Endothelial cell of umbilical vein (primary cell): ENCODE results near the gene UGGT2.

Source experiments
- EZH2 ChIP-seq: IDR thresholded peaks from 2 replicates; pipeline ENCODE4 v1.6.1; 2012; ENCODE audit warnings: borderline replicate concordance, low read depth, mild to moderate bottlenecking, moderate library complexity, low read length, inconsistent platforms; ENCODE audit not compliant: severe bottlenecking
- FOS ChIP-seq: IDR thresholded peaks from 2 replicates; pipeline ENCODE4 v1.6.1; 2011; ENCODE audit warnings: mild to moderate bottlenecking, low read length, moderate library complexity, borderline replicate concordance; ENCODE audit not compliant: insufficient read depth
- GATA2 ChIP-seq: IDR thresholded peaks from 2 replicates; pipeline ENCODE4 v1.7.0; 2011; ENCODE audit warnings: low read depth, mild to moderate bottlenecking, moderate library complexity, mixed read lengths, low read length; ENCODE audit not compliant: insufficient read length, insufficient read depth
- JUN ChIP-seq: IDR thresholded peaks from 2 replicates; pipeline ENCODE4 v1.6.1; 2011; ENCODE audit warnings: borderline replicate concordance, low read depth; ENCODE audit not compliant: insufficient read length, insufficient read depth
- MYC ChIP-seq: IDR thresholded peaks from one replicate; pipeline ENCODE4 v1.6.1; 2011; ENCODE audit warnings: mild to moderate bottlenecking, low read depth, low read length
- POLR2A ChIP-seq: IDR thresholded peaks from 2 replicates; pipeline ENCODE4 v1.6.1; 2012; ENCODE audit warnings: low read depth, mild to moderate bottlenecking, control low read depth, low read length
- POLR2AphosphoS5 ChIP-seq: IDR thresholded peaks from 2 replicates; pipeline ENCODE4 v1.6.1; 2012; ENCODE audit warnings: low read depth, mild to moderate bottlenecking, control low read depth, low read length, moderate library complexity; ENCODE audit not compliant: insufficient read depth
- TF ChIP-seq, protein P1 (sequence below), 2 donors: IDR thresholded peaks; 1 replicate in 1 of 2; 2 replicates in 1 of 2; pipeline ENCODE4 v1.5.1; 2011; ENCODE audit warnings: low read length in 2 of 2, mild to moderate bottlenecking in 2 of 2, moderate library complexity in 2 of 2, control low read depth in 1 of 2, inconsistent platforms in 1 of 2, low read depth in 1 of 2; ENCODE audit not compliant: insufficient read depth in 1 of 2; ENCODE audit errors: extremely low read depth in 1 of 2
- TF ChIP-seq, protein P2 (sequence below): IDR thresholded peaks from 2 replicates; pipeline ENCODE4 v1.6.1; 2011; ENCODE audit not compliant: insufficient read depth, insufficient read length

DNA sequence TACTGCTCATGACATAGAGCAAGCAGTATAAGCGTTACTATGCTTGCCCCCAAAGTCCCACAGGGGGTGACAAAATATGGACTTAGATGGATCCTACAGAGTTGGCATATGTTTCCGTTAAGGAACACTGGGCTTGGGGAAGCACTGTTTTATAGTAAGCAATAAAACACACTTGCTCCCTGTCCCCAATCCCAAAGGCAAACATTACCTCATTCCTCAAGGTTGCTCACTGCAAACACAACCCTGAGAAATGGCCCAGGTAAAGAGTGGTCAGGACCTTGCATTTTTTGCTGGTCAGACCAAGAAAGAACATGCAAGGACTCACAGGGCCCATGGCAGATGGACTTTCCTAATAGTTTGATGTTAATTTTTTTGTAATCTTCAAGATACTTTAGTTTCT is 32.3 kb downstream of the UGGT2 start:
- TF ChIP-seq, protein P1, sequence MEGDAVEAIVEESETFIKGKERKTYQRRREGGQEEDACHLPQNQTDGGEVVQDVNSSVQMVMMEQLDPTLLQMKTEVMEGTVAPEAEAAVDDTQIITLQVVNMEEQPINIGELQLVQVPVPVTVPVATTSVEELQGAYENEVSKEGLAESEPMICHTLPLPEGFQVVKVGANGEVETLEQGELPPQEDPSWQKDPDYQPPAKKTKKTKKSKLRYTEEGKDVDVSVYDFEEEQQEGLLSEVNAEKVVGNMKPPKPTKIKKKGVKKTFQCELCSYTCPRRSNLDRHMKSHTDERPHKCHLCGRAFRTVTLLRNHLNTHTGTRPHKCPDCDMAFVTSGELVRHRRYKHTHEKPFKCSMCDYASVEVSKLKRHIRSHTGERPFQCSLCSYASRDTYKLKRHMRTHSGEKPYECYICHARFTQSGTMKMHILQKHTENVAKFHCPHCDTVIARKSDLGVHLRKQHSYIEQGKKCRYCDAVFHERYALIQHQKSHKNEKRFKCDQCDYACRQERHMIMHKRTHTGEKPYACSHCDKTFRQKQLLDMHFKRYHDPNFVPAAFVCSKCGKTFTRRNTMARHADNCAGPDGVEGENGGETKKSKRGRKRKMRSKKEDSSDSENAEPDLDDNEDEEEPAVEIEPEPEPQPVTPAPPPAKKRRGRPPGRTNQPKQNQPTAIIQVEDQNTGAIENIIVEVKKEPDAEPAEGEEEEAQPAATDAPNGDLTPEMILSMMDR (IDR thresholded peaks at IDR 0.05; ENCODE audit: extremely low read depth in 1 of 2, insufficient read depth in 1 of 2, low read depth in 1 of 2, low read length in 2 of 2) = no peak
- no peak for TF ChIP-seq POLR2A
- TF ChIP-seq EZH2 = no peak
- TF ChIP-seq, protein P2, sequence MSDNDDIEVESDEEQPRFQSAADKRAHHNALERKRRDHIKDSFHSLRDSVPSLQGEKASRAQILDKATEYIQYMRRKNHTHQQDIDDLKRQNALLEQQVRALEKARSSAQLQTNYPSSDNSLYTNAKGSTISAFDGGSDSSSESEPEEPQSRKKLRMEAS = no peak
- no peak for TF ChIP-seq POLR2AphosphoS5
- TF ChIP-seq JUN = no peak
- no peak for TF ChIP-seq FOS
- no peak for TF ChIP-seq MYC
- TF ChIP-seq GATA2 = no peak
